GM18499 (cell line): ENCODE results near the gene PHF12.

Experiments
- ATAC-seq: cut with Tn5 transposase; IDR thresholded peaks from one replicate; pipeline ENCODE4 v1.9.1; 2021; ENCODE audit warnings: moderate number of reproducible peaks; ENCODE audit not compliant: insufficient read depth, unreplicated experiment

PHF12 gene

DNA sequence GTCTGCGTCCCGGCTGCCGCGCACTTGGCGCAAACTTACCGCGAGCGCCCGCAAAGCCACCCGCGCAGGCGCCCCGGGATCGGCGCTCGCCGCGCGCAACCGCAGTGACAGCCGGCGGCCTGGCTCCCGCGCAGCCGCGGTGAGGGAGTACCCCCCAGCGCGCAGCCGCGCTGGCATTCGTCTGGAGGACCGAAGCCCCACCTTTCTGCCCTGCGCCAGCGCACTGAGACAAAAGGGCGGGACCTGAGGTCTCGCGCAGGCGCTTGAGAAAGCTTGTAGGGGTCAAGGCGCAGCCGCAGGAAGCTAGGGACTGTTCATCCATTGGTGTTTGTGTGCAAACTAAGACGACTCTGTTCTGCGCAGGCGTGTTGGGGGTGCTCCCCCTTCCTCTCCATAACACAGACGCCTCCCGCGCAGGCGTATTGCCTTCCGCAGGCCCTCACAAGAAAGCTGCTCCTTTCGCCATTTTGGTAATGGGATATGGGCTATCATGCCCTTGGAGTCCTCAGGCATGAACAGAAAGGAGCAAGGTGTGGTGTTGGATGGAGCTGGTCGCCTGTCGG is at the start of gene PHF12:
TSS of gene PHF12 (minus strand) at position 91 of the 563 bp plus-strand sequence. CDS start 558 bp downstream, outside the sequence.
- peak; percentile 65 for ATAC-seq

DNA sequence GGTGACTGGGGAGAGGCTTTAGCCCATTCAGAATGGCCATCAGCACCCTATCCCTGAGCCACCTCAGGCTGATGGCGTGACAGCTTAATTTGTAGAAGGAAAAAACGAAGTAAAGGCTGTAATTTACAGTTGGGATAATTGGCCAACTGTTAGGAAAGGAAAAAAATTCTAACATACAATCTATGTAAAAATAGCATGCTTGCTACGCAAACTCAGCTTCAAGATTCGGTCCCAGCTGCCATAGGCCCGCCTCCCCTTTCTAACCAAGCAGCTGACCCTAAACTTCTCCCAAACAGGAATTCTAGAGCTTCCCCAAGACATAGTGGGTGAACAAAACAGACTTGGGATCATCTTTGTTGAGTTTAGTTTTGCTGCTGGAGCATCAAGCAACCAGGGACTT is 49.7 kb upstream of the PHF12 start:
- no peak for ATAC-seq

DNA sequence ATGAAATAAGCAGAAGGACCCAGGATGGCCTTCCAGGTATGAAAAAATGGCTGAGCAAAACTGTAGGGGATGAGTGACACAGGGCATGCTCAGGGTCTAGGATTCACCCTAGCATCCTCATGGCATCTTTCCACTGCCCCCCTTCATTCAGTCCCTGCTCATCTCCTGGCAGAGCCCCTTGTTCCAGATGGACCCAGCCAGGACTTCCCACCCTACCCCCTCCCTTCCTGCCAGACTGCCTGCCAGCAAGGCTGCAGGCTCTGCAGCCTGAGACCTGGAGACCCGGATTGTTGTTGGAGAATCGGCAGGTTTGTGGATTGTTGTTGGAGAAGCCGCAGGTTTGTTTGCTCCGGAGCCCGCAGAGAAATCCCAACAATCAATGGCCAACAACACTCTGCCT is 47.9 kb upstream of the PHF12 start:
- no peak for ATAC-seq

DNA sequence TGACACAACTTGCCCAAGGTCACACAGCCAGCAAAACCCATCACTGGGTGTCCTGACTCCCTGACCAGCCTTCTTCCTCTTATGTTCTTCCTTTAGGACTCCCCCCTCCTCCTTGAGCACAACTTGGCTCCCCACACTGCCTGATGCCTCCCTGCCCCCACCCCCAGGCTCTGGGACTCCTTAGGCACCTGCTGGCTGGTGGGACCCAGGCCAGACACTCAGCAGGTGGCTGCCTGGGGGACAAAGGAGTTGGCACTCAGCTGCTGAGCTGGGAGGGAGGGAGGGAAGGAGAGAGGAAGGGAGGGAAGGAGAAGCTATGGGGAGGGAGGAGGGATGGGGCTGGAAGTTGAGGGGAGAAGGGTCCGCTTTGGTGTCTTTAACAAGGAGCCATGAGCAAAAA is 46.5 kb upstream of the PHF12 start:
- no peak for ATAC-seq

DNA sequence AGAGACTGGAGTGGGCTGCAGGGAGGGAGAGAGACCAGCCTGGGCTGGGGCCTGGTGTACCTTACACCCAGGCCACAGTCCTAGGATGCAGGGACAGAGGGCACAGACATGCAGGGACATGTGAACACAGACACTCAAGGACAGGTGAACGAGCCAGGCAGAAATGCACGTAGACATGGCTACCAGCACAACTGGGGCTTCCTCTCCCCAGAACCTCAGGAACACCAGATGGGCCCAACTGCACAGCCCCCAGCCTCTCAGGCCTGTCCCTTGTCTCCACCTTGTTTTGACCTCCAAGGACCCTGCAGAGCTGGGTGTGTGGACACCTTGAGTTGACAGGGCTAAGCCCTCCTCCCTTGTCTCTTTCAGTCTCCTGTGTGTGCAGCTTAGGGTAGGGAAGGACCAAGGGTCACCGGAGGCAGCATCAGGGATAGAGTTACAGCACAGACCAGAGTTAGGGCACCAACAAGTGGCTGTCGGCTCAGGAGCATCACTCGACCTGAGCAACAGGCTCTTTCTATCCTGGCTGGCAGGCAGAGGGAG is 45.3 kb upstream of the PHF12 start:
- ATAC-seq, result no peak

DNA sequence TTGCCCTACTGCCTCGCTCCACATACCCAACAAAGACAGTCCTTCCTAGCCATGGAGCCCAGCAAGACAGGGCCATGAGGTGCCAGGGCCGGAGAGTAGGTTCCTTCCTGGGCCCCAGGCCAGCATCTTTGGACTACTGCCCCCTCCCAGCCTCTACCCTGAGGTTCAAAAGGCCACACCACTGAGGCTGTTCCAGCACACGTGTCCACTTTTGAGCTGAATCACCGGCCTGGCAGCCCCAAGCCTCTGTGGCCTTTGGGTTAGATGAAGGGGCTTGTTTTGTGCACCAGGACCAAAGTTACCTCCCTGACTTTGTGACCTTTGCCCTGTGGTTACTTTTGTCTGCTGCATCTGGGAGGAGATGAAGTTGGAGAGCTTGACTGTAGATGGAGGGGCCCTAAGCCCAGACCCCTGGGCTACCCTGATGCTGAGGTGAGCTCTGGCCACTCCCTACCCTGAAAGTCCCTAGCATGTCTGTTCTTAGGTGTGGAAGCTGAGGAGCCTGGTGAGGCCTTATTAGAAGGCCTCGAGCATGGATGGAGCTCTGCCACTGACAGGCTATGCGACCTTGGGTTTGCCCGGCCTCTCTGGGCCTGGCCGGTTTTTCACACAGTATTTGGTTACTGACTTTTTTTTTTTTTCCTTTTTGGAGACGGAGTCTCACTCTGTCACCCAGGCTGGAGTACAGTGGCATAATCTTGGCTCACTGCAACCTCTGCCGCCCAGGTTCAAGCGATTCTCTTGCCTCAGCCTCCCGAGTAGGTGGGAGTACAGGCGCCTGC is 42.5 kb upstream of the PHF12 start:
- no peak for ATAC-seq

DNA sequence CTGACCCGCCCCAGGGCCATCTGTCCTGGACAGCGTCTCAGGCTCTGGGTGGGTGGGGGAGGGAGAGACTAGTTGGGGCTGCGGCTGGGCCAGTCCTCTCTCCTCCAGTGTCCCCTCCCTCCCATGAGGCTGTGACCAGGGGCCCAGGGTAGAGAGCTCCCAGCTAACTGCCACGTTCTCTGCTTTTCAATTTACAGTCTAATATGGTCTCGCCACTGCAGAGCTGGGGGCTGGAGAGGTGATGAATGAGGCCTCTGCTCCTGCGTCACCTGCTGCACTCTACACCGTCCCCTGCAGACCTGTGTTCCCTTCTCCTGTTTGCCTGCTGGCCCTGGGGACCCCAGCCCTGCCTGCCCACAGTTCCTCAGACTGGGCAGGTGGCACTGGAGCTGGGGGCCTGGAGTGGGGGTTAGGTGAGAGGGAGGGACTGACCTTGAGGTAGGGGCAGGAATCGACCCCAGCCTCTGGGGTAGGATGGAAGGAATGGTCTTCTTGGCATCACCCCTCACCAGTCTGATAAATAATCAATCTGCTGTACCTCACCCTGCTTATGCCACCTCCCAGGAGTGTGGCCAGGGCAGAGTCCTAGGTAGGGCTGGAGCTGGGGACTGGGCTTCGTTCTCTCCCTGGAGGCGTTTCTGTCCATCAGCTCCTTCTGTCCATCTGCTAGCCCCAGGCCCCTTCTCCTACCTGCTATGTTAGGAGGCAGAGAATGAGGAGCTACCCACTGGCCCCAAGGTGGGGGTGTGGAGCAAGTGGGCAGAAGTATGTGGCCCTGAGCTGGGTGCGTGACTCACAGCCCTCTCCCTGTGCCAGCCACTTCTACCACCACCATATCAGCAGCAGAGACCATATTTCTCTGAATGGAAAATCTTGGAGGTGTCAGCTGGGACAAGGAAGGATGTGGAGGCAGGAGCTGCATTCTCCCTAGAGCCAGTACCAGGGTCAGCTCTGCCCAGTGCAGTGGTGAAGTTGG is 41.6 kb upstream of the PHF12 start:
- ATAC-seq, result no peak

DNA sequence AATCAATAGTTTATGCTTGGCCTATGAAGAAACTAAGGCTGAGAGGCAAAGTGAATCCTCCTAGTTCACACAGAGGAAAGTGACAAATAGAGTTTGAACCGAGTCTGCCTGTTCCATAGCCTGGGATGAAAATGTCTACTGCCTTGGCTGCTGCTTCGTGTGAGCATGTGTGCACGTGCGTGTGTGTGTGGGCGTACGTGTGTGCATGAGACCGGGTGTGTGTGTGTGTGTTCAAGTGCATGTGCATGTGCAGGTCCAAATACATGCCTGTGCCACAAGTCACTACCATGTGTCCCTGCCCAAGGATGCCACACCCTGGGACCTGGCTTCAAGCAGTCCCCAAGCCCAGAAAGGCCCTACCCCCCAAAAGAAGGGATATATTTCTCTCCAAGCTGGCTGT is 40.9 kb upstream of the PHF12 start:
- ATAC-seq, result no peak

DNA sequence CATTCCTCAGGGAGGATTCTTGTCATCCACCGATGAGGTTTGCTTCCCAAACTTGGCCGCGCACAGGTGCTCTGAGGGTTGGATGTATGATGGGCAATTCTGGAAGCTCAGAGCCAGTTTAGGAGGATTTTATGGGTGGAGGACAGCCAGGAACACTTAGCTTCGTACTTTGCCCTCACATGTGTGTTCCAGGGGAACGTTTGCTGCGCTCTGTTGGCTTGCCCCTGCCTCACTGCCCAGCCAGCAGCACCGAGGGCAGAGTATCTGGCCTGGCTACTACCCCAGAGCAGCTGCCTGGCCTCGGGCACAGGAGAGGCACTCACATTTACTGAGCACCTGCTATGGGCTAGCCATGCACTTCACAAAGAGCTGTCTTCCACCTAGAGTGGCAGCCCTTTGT is 40.5 kb upstream of the PHF12 start:
- ATAC-seq, result no peak

DNA sequence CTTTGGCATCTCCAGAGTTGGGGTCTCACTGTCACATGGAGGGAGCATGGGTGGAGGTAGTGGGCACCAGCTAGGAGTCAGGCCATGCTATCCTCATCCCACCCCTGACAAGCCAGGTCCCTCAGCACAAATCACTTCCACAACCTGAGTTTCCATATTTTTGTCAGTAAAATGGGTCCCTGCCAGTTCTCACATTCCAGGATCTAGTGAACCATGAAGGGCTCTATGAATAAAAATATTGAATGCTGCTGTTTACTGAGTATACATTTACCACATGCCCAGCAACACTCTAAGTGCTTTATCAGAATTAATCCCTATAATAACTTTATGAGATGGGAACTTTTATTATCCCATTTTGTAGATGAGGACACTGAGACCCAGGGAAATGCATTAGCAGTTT is 37.7 kb upstream of the PHF12 start:
- ATAC-seq, result no peak

DNA sequence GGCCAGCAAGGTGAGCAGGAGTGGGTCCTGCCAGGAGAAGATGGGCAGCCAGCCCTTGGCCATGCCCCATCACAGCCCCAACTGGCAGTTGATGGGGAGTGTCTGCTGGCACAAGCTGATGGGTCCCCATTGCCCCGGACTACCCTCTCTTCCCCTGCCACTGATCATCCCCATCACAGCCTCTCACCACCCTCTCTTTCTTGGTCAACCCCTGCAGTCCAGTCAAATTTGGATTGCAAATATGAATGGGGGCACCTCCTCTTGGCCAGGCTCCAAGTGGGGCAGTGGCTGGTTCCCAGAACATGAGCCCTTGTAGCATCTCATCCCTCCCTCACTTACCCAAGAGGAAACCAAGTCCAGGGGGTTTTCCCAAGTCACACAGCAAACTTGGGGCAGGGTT is 37.2 kb upstream of the PHF12 start:
- no peak for ATAC-seq

DNA sequence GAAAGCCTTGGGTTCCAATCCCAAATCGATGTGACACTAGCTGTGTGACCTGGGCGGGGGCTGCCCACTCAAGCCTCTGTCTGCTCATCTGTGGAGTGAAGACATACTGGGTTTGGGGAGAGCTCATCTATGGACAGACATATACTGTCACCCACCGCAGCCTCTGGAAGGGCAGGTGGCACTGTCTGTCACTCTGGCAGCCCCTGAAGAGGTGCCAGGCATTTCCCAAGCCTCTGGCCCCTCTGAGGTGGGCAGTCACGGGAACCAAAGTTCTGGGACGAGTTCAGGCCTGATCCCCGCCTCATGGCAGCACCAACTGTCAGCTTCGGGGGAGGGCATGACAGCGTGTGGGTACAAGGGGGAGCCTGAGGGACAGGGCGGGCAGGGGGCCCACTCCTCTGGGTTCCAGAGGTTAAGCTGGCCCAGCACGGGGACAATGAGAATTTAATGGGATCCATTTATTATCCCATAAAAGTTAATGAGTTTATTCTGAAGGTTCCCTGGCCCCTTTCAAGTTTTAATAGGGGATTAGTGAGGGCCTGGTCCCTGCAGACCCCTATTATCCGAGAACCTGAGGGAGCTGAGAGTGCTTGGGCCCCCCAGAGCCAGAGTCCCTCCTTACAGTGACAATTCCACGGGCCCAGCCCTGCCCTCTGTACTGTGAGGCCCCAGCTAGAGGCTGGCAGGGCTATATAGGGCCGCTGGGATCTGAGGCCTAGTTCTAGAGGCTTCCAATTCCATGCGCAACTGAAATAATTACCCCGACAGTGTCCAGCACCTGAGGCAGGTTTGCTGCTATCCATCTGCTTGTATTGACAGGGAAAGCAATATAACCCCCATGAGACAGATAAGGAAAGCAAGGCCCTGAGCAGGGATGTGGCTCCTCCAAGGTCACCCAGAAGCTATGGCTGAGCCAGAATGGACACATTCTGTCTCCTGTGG is 35.7 kb upstream of the PHF12 start:
- ATAC-seq, result no peak

DNA sequence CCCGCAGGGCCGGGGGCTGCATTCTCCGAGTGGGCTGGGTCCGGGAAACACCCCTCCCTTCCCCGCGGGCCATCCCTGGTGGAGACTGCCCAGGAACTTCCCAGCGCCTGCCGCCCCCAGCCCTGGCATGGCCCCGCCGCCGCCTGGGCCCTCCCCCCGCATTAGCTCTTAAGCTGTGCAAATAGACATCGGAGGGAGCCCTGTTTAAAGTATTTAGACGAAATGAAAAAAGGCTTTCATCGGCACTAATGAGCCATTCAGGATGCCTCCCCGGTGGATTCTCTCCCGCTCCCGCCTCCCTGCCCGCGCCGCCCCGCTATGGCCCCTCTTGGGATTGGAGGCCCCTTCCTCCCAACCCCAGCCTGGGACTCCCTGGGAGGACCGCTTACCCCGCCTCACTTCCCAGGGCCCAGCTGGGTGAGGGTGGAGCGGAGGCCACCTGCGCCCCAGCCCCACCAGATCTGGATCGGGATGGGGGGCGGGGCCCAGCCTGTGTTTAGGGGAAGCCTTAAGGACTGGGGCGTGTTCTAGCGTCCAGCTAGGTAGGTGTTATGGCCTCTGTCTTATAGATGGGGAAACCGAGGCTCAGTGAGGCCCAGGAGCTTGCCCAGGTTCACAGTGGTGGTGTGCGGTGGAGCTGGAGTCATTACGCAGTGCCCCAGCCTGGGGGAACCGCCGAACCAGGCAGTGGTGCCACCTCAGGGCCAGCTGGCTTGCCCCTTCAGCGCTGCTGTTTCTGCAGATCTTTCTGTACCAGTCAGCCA is 34.8 kb upstream of the PHF12 start:
- ATAC-seq, result no peak

DNA sequence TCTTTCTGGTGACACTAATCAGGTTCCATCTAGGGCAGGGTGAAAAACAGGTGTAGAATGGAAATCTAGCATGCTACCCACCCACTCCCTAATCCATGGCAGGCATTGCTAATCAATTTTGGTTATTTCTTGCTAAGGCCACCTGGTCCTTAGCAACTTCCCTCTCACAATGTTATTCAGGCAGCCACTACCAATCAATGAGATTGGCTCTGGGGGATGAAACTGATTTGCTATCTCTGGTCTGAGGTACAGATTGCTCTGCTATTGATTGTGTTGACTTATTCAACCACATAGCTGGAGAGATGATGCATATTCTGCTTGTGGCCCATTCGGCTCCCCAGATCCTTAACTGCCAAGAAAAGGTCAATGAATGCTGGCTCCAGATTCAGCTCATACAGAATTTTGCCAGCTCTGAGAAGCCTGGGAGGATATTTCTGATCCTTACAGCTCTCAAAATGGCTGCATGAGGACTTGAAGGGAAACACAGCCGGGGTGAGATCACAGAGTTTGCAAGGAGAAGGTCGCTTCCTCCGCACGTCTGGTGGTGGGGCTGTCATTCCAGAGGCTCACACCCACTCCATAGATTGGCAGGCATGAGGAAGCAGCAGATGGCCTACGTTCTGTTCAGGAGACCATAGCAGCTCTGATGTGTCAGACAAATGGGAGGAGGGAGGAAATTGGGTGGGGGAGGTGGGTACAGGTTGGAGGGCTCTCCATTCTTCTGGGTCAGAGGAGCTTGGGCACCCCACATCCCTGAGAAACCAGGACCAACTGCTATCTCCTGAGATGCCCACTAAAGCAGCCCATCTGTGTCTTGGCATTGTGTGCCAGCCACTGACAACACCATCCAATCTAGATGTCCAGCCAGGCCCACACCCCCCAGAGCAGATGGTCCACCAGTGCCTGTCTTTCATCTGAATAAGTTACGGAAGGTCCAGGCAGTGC is 32.2 kb upstream of the PHF12 start:
- no peak for ATAC-seq

DNA sequence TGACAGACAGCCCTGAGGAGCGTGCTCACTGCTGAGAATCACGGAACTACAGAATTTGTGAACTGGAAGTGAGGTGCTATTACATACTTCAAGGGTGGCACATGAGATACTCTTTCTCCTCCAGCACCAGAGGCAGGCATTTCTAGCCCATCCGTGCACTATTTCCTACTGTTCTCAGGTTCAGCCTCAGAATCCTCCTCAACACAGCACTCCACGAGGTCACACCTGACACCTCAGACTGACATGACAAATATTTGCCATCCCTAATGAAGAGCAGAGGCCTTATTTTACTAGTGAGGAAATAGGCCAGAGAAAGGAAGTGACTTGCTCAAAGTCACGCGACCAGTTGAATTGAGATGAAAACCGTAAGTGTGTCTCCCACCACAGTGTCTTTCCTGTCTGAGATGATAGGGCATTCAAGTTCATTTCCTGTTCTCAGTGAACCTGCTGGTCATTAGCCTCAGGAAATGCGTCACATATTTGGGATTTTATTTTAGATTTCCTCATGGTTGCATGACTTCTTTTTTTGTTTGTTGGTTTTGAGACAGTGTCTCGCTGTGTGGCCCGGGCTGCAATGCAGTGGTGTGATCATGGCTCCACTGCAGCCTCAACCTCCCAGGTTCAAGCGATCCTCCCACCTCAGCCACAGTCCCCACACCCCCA is 30.9 kb upstream of the PHF12 start:
- no peak for ATAC-seq

DNA sequence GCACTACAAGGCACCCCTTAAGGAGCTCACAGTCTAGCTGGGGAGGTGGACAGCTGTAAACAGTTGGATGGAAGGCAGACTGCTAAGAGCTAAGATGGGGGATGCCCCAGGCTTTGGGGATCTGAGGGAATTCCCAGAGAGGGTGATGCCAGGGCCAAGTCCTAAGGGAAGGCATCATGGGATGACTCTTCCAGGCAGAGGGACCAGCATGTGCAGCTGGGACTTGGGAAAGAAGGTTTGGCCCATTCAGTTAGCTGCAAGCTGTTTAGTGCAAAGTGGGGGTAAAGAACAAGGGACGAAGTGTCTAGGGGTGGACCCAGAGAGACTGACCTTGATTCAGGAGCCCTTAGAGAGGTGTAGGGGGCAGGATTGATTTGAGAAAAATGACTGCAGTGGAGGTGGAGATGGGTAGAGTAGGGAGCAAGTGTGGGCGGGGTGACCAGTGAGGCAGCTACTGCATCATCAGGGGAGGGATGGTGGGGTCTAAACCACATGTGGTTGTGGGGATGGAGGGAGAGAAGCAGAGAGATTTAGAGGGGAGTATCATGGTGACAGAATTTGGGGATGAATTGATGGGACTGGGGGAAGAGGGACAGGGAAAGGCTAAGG is 27.1 kb upstream of the PHF12 start:
- no peak for ATAC-seq
